Measurements from ENCODE around the gene IL18R1. TPM values are rescaled to one million over a fixed set of nuclear protein-coding genes. Genes with fewer than 3 reads are reported as not detected.

Gene IL18R1
- total RNA-seq, 1 donor, result 4.0 TPM

GRCh38 chr2:102435741-102436140 lies 80.1 kb downstream of the IL18R1 start:
- no peak for TF ChIP-seq CTCF (IDR thresholded peaks at IDR 0.05; ENCODE audit: extremely low read depth, low read depth, low read length)
- Histone ChIP-seq H2AFZ (ENCODE audit: low read length) (no peak overlapping the region), H3K79me2 (ENCODE audit: insufficient read depth, low read length) (no peaks in the 10 kb centered on the region), H3K4me3 (ENCODE audit: insufficient read depth, low read length) (no peak overlapping the region), H4K20me1 (ENCODE audit: insufficient read depth, low read length) (no peaks in the 10 kb centered on the region), H3K4me1 (ENCODE audit: insufficient read depth, low read length) (no peaks in the 10 kb centered on the region), H3K27me3 (ENCODE audit: insufficient read depth, low read length) (no peaks in the 10 kb centered on the region), H3K36me3 (ENCODE audit: insufficient read depth, low read length) (no peaks in the 10 kb centered on the region), H3K4me2 (ENCODE audit: insufficient read depth, low read length) (no peak overlapping the region), H3K9me3 (ENCODE audit: low read depth, low read length) (no peaks in the 10 kb centered on the region), H3K27ac (ENCODE audit: low read depth, low read length) (no peak overlapping the region)
- DNase-seq (ENCODE audit: insufficient read length, low spot score, missing footprints), result no peak

GRCh38 chr2:102436323-102436722 lies 80.7 kb downstream of the IL18R1 start:
- no peaks in the 10 kb centered on the region for H3K36me3 ChIP-seq (ENCODE audit: insufficient read depth, low read length)
- no peak overlapping the region for H3K4me3 ChIP-seq (ENCODE audit: insufficient read depth, low read length)
- no peak overlapping the region for H3K4me2 ChIP-seq (ENCODE audit: insufficient read depth, low read length)
- H4K20me1 ChIP-seq (ENCODE audit: insufficient read depth, low read length), result no peaks in the 10 kb centered on the region
- H3K4me1 ChIP-seq (ENCODE audit: insufficient read depth, low read length), result no peaks in the 10 kb centered on the region
- H3K27ac ChIP-seq (ENCODE audit: low read depth, low read length), result no peak overlapping the region
- H3K9me3 ChIP-seq (ENCODE audit: low read depth, low read length), result no peaks in the 10 kb centered on the region
- H3K79me2 ChIP-seq (ENCODE audit: insufficient read depth, low read length), result no peaks in the 10 kb centered on the region
- no peak for TF ChIP-seq CTCF (IDR thresholded peaks at IDR 0.05; ENCODE audit: extremely low read depth, low read depth, low read length)
- DNase-seq (ENCODE audit: insufficient read length, low spot score, missing footprints), result no peak
- H2AFZ ChIP-seq (ENCODE audit: low read length), result no peak overlapping the region
- H3K27me3 ChIP-seq (ENCODE audit: insufficient read depth, low read length), result no peaks in the 10 kb centered on the region

- Histone ChIP-seq H2AFZ (ENCODE audit: low read length) (no peak overlapping the region), H3K27ac (ENCODE audit: low read depth, low read length) (no peak overlapping the region), H3K4me2 (ENCODE audit: insufficient read depth, low read length) (no peak overlapping the region), H3K79me2 (ENCODE audit: insufficient read depth, low read length) (no peaks in the 10 kb centered on the region), H3K36me3 (ENCODE audit: insufficient read depth, low read length) (no peaks in the 10 kb centered on the region), H3K4me1 (ENCODE audit: insufficient read depth, low read length) (no peaks in the 10 kb centered on the region), H4K20me1 (ENCODE audit: insufficient read depth, low read length) (no peaks in the 10 kb centered on the region), H3K9me3 (ENCODE audit: low read depth, low read length) (no peaks in the 10 kb centered on the region), H3K27me3 (ENCODE audit: insufficient read depth, low read length) (no peaks in the 10 kb centered on the region), H3K4me3 (ENCODE audit: insufficient read depth, low read length) (no peak overlapping the region)
- DNase-seq (ENCODE audit: insufficient read length, low spot score, missing footprints), result no peak
- no peak for TF ChIP-seq CTCF (IDR thresholded peaks at IDR 0.05; ENCODE audit: extremely low read depth, low read depth, low read length)
Observed at GRCh38 chr2:102437122-102437521, 81.5 kb downstream of the IL18R1 start.

GRCh38 chr2:102438111-102438510 lies 82.5 kb downstream of the IL18R1 start:
- no peak for DNase-seq (ENCODE audit: insufficient read length, low spot score, missing footprints)
- Histone ChIP-seq H4K20me1 (ENCODE audit: insufficient read depth, low read length) (no peaks in the 10 kb centered on the region), H3K4me1 (ENCODE audit: insufficient read depth, low read length) (no peaks in the 10 kb centered on the region), H3K9me3 (ENCODE audit: low read depth, low read length) (no peaks in the 10 kb centered on the region), H3K27ac (ENCODE audit: low read depth, low read length) (no peak overlapping the region), H3K36me3 (ENCODE audit: insufficient read depth, low read length) (no peaks in the 10 kb centered on the region), H3K4me2 (ENCODE audit: insufficient read depth, low read length) (no peak overlapping the region), H2AFZ (ENCODE audit: low read length) (no peak overlapping the region), H3K79me2 (ENCODE audit: insufficient read depth, low read length) (no peaks in the 10 kb centered on the region), H3K4me3 (ENCODE audit: insufficient read depth, low read length) (no peak overlapping the region), H3K27me3 (ENCODE audit: insufficient read depth, low read length) (no peaks in the 10 kb centered on the region)
- no peak for TF ChIP-seq CTCF (IDR thresholded peaks at IDR 0.05; ENCODE audit: extremely low read depth, low read depth, low read length)
